ENCODE measurements around the gene KRTAP5-2.
"Not testable (repeated sequence)": the region's sequence is repeated elsewhere in the genome, so short reads cannot be mapped to it uniquely, and the experiment has no call there.

The KRTAP5-2 gene

GRCh38 chr11:1605923-1606322, 7.8 kb upstream of the KRTAP5-2 start:
- not testable (repeated sequence) for H3K79me2 ChIP-seq (ENCODE audit: low read length); H2AFZ ChIP-seq (ENCODE audit: low read length); H3K4me3 ChIP-seq (ENCODE audit: low read length); H3K27ac ChIP-seq (ENCODE audit: low read length); H3K36me3 ChIP-seq (replicated peaks; ENCODE audit: insufficient read depth, low read length); H3K9me3 ChIP-seq (replicated peaks; ENCODE audit: insufficient read depth, low read length); H3F3A ChIP-seq (ENCODE audit: insufficient read depth, low read length); H3K9ac ChIP-seq (ENCODE audit: low read length); H3K9me2 ChIP-seq (replicated peaks; ENCODE audit: insufficient read depth, low read length)
- peak; percentile 86 for DNase-seq
- H4K20me1 ChIP-seq (ENCODE audit: insufficient read depth, low read length) = peaks cover 16% of the 10 kb centered on the region
- peaks cover 94% of the 10 kb centered on the region for H3K27me3 ChIP-seq (replicated peaks; ENCODE audit: insufficient read depth, low read length)
- H3K4me2 ChIP-seq (ENCODE audit: low read depth, low read length) = peak overlapping the region; percentile 44; the same call in 1 of the 2 replicates
- H3K4me1 ChIP-seq (ENCODE audit: low read length) = peaks cover 19% of the 10 kb centered on the region

- Histone ChIP-seq H3K79me2 (ENCODE audit: low read length) (no peaks in the 10 kb centered on the region), H3K27ac (ENCODE audit: low read length) (no peak overlapping the region), H3K9ac (ENCODE audit: low read length) (no peak overlapping the region), H3K9me3 (replicated peaks; ENCODE audit: insufficient read depth, low read length) (no peaks in the 10 kb centered on the region), H3K4me2 (ENCODE audit: low read depth, low read length) (no peak overlapping the region), H3F3A (ENCODE audit: insufficient read depth, low read length) (no peaks in the 10 kb centered on the region), H3K4me1 (ENCODE audit: low read length) (peaks cover 19% of the 10 kb centered on the region), H3K4me3 (ENCODE audit: low read length) (no peak overlapping the region), H3K9me2 (replicated peaks; ENCODE audit: insufficient read depth, low read length) (no peaks in the 10 kb centered on the region), H4K20me1 (ENCODE audit: insufficient read depth, low read length) (peaks cover 16% of the 10 kb centered on the region), H2AFZ (ENCODE audit: low read length) (no peak overlapping the region), H3K27me3 (replicated peaks; ENCODE audit: insufficient read depth, low read length) (peaks cover 94% of the 10 kb centered on the region), H3K36me3 (replicated peaks; ENCODE audit: insufficient read depth, low read length) (no peaks in the 10 kb centered on the region)
- DNase-seq = no peak
- TF ChIP-seq EZH2phosphoT487 (IDR thresholded peaks at IDR 0.05; ENCODE audit: low read length) (no peak), EZH2 (optimal IDR thresholded peaks at IDR 0.05; ENCODE audit: low read depth, low read length) (no peak), CTCF (IDR thresholded peaks at IDR 0.05; ENCODE audit: low read length) (no peak)
Observed at GRCh38 chr11:1604711-1605110, 6.6 kb upstream of the KRTAP5-2 start.

GRCh38 chr11:1604181-1604580, 6.1 kb upstream of the KRTAP5-2 start:
- TF ChIP-seq CTCF (IDR thresholded peaks at IDR 0.05; ENCODE audit: low read length) (no peak), EZH2 (optimal IDR thresholded peaks at IDR 0.05; ENCODE audit: low read depth, low read length) (no peak), EZH2phosphoT487 (IDR thresholded peaks at IDR 0.05; ENCODE audit: low read length) (no peak)

GRCh38 chr11:1603629-1604028, 5.5 kb upstream of the KRTAP5-2 start:
- Histone ChIP-seq H3K9me2 (replicated peaks; ENCODE audit: insufficient read depth, low read length) (no peaks in the 10 kb centered on the region), H3K36me3 (replicated peaks; ENCODE audit: insufficient read depth, low read length) (no peaks in the 10 kb centered on the region), H3K9ac (ENCODE audit: low read length) (no peak overlapping the region), H3K9me3 (replicated peaks; ENCODE audit: insufficient read depth, low read length) (no peaks in the 10 kb centered on the region), H3K79me2 (ENCODE audit: low read length) (no peaks in the 10 kb centered on the region), H2AFZ (ENCODE audit: low read length) (no peak overlapping the region), H3K27me3 (replicated peaks; ENCODE audit: insufficient read depth, low read length) (peaks cover 94% of the 10 kb centered on the region), H3K4me2 (ENCODE audit: low read depth, low read length) (no peak overlapping the region), H3F3A (ENCODE audit: insufficient read depth, low read length) (no peaks in the 10 kb centered on the region), H3K4me1 (ENCODE audit: low read length) (peaks cover 19% of the 10 kb centered on the region), H3K27ac (ENCODE audit: low read length) (no peak overlapping the region), H4K20me1 (ENCODE audit: insufficient read depth, low read length) (peaks cover 16% of the 10 kb centered on the region), H3K4me3 (ENCODE audit: low read length) (no peak overlapping the region)
- TF ChIP-seq CTCF (IDR thresholded peaks at IDR 0.05; ENCODE audit: low read length) = no peak
- TF ChIP-seq EZH2phosphoT487 (IDR thresholded peaks at IDR 0.05; ENCODE audit: low read length) = no peak
- no peak for TF ChIP-seq EZH2 (optimal IDR thresholded peaks at IDR 0.05; ENCODE audit: low read depth, low read length)
- DNase-seq = no peak

More at GRCh38 chr11:1604181-1604580, 6.1 kb upstream of the KRTAP5-2 start:
- H4K20me1 ChIP-seq (ENCODE audit: insufficient read depth, low read length) = peaks cover 16% of the 10 kb centered on the region
- H3F3A ChIP-seq (ENCODE audit: insufficient read depth, low read length) = no peaks in the 10 kb centered on the region
- no peak overlapping the region for H3K9ac ChIP-seq (ENCODE audit: low read length)
- no peaks in the 10 kb centered on the region for H3K36me3 ChIP-seq (replicated peaks; ENCODE audit: insufficient read depth, low read length)
- H3K79me2 ChIP-seq (ENCODE audit: low read length) = no peaks in the 10 kb centered on the region
- DNase-seq = no peak
- H3K9me2 ChIP-seq (replicated peaks; ENCODE audit: insufficient read depth, low read length) = no peaks in the 10 kb centered on the region
- H3K4me2 ChIP-seq (ENCODE audit: low read depth, low read length) = no peak overlapping the region
- H3K4me3 ChIP-seq (ENCODE audit: low read length) = no peak overlapping the region
- H2AFZ ChIP-seq (ENCODE audit: low read length) = no peak overlapping the region
- peaks cover 19% of the 10 kb centered on the region for H3K4me1 ChIP-seq (ENCODE audit: low read length)
- no peak overlapping the region for H3K27ac ChIP-seq (ENCODE audit: low read length)
- H3K27me3 ChIP-seq (replicated peaks; ENCODE audit: insufficient read depth, low read length) = peaks cover 94% of the 10 kb centered on the region
- H3K9me3 ChIP-seq (replicated peaks; ENCODE audit: insufficient read depth, low read length) = no peaks in the 10 kb centered on the region

GRCh38 chr11:1601663-1602062, 3.6 kb upstream of the KRTAP5-2 start:
- H3K4me3 ChIP-seq (ENCODE audit: low read length); H3F3A ChIP-seq (ENCODE audit: insufficient read depth, low read length); H3K27ac ChIP-seq (ENCODE audit: low read length); H3K9me3 ChIP-seq (replicated peaks; ENCODE audit: insufficient read depth, low read length); DNase-seq; H3K4me2 ChIP-seq (ENCODE audit: low read depth, low read length); H3K9me2 ChIP-seq (replicated peaks; ENCODE audit: insufficient read depth, low read length); H3K9ac ChIP-seq (ENCODE audit: low read length); H3K79me2 ChIP-seq (ENCODE audit: low read length); H2AFZ ChIP-seq (ENCODE audit: low read length); H3K36me3 ChIP-seq (replicated peaks; ENCODE audit: insufficient read depth, low read length): not testable (repeated sequence)
- H4K20me1 ChIP-seq (ENCODE audit: insufficient read depth, low read length) = peaks cover 13% of the 10 kb centered on the region
- H3K27me3 ChIP-seq (replicated peaks; ENCODE audit: insufficient read depth, low read length) = peaks cover 94% of the 10 kb centered on the region
- H3K4me1 ChIP-seq (ENCODE audit: low read length) = peaks cover 13% of the 10 kb centered on the region

Measured in MM.1S (cell line).